A673 (cell line): ENCODE data around the gene SETX.

Source experiments
- CTCF ChIP-seq: fragments of 300-800, 200-600 bp; sonication (generic); conservative IDR thresholded peaks from 2 replicates; pipeline ENCODE4 v1.5.1; 2017; ENCODE audit warnings: low read depth, mild to moderate bottlenecking, antibody characterized with exemption, low read length, moderate library complexity, mixed read lengths
- EZH2 ChIP-seq: fragments of 200-600 bp; sonication (generic); IDR thresholded peaks from 2 replicates; pipeline ENCODE4 v1.6.1; 2017; ENCODE audit warnings: borderline replicate concordance, low read depth, mild to moderate bottlenecking, mixed read lengths, antibody characterized with exemption, low read length; ENCODE audit not compliant: poor library complexity, severe bottlenecking

GRCh38 chr9:132243156-132244074 is 111.4 kb downstream of the SETX start:
- TF ChIP-seq CTCF: no peak
- no peak for TF ChIP-seq EZH2
